Heart left ventricle (tissue), 13 donors: ENCODE results near the gene NR3C2.

ENCODE experiments used
- POLR2A ChIP-seq, 2 donors: fragments of 450-650 bp; IDR thresholded peaks; one replicate each; pipeline ENCODE4 v1.6.1; 2017; ENCODE audit warnings: antibody characterized with exemption in 2 of 2, mild to moderate bottlenecking in 2 of 2, moderate library complexity in 2 of 2
- TF ChIP-seq, protein P1 (sequence below), 12 donors: fragments of 200-600 bp; sonication (generic) in 4 of 12; IDR thresholded peaks; one replicate each; pipeline versions ENCODE4 v1.5.0 to v1.8.0; 2018 to 2022; ENCODE audit warnings: antibody characterized with exemption in 12 of 12, mild to moderate bottlenecking in 5 of 12
- donor health status: ischemic (EF 13 %, LVEDD 7.1; RV severe dilation, severe dysfunction).
- donor health status: DM: no; HTN: yes; CAD: no.
- donor health status: DM: no; HTN: no; CAD: no.
- donor health status: ischemic (EF 25% LVEDD 6.9; RV normal size, moderate dysfunction).
- donor health status: ischemic (EF 25% LVEDD 5.7; RV mildly dilated, moderate dysfunction).
- donor health status: ischemic (EF 35%, LVEDD 5.7; RV mildly dilated, moderate dysfunction).
- donor health status: nonischemic (EF 11% LVEDD 7.7; RV severe dilation, severe dysfunction).
- donor health status: DM: yes; HTN: yes; CAD: no.
- donor health status: PGD.
- donor health status: ischemic (EF 29% LVEDD 5.4; RV normal size, mild dysfunction).
- donor health status: nonischemic (EF 23%, LVEDD 6.1; RV moderate dilation, normal function).

DNA sequence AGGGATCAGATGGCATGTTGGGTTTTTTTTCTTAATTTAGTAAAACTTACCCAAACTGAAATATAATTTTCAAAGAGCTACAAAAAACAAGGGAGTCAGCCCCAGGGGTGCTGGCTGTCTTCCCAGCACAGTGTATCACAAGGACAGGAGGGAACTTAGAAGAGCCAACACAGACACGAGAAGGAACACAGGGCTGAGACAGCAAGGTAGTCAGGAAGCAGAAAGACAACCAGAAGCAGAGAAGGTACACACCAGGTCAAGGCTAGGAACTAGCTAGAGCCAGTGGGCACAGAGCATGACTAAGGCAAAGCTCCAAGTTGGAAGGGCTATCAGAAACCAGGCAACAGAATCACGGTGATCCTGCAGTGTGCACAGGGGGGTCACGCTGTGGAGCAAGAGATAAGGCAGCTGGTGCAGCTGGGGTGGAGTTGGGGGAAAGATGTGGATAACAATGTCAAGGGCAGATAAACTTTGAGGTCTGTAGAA lies 168.7 kb downstream of the NR3C2 start:
- TF ChIP-seq, protein P1, sequence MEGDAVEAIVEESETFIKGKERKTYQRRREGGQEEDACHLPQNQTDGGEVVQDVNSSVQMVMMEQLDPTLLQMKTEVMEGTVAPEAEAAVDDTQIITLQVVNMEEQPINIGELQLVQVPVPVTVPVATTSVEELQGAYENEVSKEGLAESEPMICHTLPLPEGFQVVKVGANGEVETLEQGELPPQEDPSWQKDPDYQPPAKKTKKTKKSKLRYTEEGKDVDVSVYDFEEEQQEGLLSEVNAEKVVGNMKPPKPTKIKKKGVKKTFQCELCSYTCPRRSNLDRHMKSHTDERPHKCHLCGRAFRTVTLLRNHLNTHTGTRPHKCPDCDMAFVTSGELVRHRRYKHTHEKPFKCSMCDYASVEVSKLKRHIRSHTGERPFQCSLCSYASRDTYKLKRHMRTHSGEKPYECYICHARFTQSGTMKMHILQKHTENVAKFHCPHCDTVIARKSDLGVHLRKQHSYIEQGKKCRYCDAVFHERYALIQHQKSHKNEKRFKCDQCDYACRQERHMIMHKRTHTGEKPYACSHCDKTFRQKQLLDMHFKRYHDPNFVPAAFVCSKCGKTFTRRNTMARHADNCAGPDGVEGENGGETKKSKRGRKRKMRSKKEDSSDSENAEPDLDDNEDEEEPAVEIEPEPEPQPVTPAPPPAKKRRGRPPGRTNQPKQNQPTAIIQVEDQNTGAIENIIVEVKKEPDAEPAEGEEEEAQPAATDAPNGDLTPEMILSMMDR (IDR thresholded peaks at IDR 0.05), result no peak
- TF ChIP-seq POLR2A (IDR thresholded peaks at IDR 0.05), result no peak
